Mammary epithelial cell (primary cell): Measurements from ENCODE around the gene TRIO.

Source experiments
- EZH2 ChIP-seq: IDR thresholded peaks from 2 replicates; pipeline ENCODE4 v1.6.1; 2012; ENCODE audit warnings: low read length, inconsistent platforms, borderline replicate concordance
- TF ChIP-seq, protein P1 (sequence below), 2 donors: IDR thresholded peaks in 1 of 2; conservative IDR thresholded peaks in 1 of 2; 2 replicates each; pipeline ENCODE4 v1.5.1; 2011 to 2012; ENCODE audit warnings: inconsistent platforms in 2 of 2, low read length in 2 of 2, mild to moderate bottlenecking in 2 of 2, control low read depth in 1 of 2, low read depth in 1 of 2; ENCODE audit not compliant: insufficient read depth in 1 of 2; ENCODE audit errors: extremely low read depth in 1 of 2

DNA sequence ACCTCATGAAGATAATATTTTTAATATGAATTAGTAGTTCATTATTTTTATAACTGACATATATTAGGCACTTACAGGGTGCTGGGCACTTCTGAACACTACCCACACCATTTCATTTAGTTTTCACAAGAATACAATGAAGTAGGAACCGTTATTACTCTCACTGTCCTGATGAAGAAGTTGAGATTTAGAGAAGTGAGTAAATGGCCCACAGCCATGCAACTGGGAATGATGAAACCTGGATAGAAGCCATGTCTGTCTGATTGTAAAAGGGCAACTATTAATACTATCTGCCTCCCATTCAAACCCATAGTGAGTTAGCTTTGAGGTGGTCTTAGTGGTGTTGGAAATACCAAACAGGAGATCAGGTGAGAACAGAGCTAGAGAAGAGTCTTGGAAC lies 408.9 kb downstream of the TRIO start:
- TF ChIP-seq, protein P1, sequence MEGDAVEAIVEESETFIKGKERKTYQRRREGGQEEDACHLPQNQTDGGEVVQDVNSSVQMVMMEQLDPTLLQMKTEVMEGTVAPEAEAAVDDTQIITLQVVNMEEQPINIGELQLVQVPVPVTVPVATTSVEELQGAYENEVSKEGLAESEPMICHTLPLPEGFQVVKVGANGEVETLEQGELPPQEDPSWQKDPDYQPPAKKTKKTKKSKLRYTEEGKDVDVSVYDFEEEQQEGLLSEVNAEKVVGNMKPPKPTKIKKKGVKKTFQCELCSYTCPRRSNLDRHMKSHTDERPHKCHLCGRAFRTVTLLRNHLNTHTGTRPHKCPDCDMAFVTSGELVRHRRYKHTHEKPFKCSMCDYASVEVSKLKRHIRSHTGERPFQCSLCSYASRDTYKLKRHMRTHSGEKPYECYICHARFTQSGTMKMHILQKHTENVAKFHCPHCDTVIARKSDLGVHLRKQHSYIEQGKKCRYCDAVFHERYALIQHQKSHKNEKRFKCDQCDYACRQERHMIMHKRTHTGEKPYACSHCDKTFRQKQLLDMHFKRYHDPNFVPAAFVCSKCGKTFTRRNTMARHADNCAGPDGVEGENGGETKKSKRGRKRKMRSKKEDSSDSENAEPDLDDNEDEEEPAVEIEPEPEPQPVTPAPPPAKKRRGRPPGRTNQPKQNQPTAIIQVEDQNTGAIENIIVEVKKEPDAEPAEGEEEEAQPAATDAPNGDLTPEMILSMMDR (conservative IDR thresholded peaks at IDR 0.05 in 1 of 2, IDR thresholded peaks at IDR 0.05 in 1 of 2; ENCODE audit: extremely low read depth in 1 of 2, insufficient read depth in 1 of 2, low read depth in 1 of 2, low read length in 2 of 2): no peak
- no peak for TF ChIP-seq EZH2
